CD8-positive, alpha-beta memory T cell (primary cell): Measurements from ENCODE around the gene NSMF. TPM values are rescaled to one million over a fixed set of nuclear protein-coding genes. Genes with fewer than 3 reads are reported as not detected.

Experiments used
- CTCF ChIA-PET: fragments of 350-600 bp; sonication (Branson Sonifier 250); formaldehyde crosslinking; loops from one replicate; lab custom pipeline; 2021; ENCODE audit warnings: antibody characterized with exemption; lab: Charles Lee
- POLR2A ChIA-PET: fragments of 350-600 bp; sonication (Branson Sonifier 250); formaldehyde crosslinking; loops from one replicate; lab custom pipeline; 2021; ENCODE audit warnings: antibody characterized with exemption; lab: Charles Lee
- DNase-seq, 5 donors: peaks; one replicate each; pipeline versions ENCODE4 v3.0.0 to v3.0.0-alpha.2; 2020 to 2022; ENCODE audit warnings: mixed read lengths in 1 of 5
- H3K27ac ChIP-seq: one replicate; pipeline ENCODE4 v1.7.0; 2013; ENCODE audit warnings: low read depth, mild to moderate bottlenecking, low read length, moderate library complexity
- H3K27me3 ChIP-seq: 2 replicates; pipeline ENCODE4 v1.7.0; 2013; ENCODE audit warnings: low read length, mild to moderate bottlenecking; ENCODE audit not compliant: insufficient read depth, poor library complexity, severe bottlenecking
- H3K36me3 ChIP-seq: 2 replicates; pipeline ENCODE4 v1.7.0; 2013; ENCODE audit warnings: mild to moderate bottlenecking, low read length, moderate library complexity; ENCODE audit not compliant: insufficient read depth
- H3K4me1 ChIP-seq: 2 replicates; pipeline ENCODE4 v1.7.0; 2013; ENCODE audit warnings: mild to moderate bottlenecking, low read length, moderate library complexity; ENCODE audit not compliant: insufficient read depth
- H3K4me3 ChIP-seq: 2 replicates; pipeline ENCODE4 v1.7.0; 2013; ENCODE audit warnings: mild to moderate bottlenecking, low read length
- H3K9me3 ChIP-seq: 2 replicates; pipeline ENCODE4 v1.7.0; 2013; ENCODE audit warnings: mild to moderate bottlenecking, low read length
- H3K27ac Mint-ChIP-seq, 8 donors: one replicate each; pipeline ENCODE4 v1.8.0; 2020 to 2021; ENCODE audit warnings: mixed read lengths in 8 of 8, mild to moderate bottlenecking in 6 of 8, inconsistent platforms in 3 of 8, moderate library complexity in 3 of 8
- H3K27me3 Mint-ChIP-seq, 2 donors: one replicate each; pipeline ENCODE4 v1.8.0; 2020 to 2021; ENCODE audit warnings: mixed read lengths in 2 of 2, mild to moderate bottlenecking in 1 of 2, moderate library complexity in 1 of 2
- H3K36me3 Mint-ChIP-seq, 3 donors: one replicate each; pipeline ENCODE4 v1.8.0; 2020 to 2021; ENCODE audit warnings: mixed read lengths in 3 of 3, inconsistent platforms in 1 of 3, mild to moderate bottlenecking in 1 of 3
- H3K4me1 Mint-ChIP-seq, 3 donors: one replicate each; pipeline ENCODE4 v1.8.0; 2020 to 2021; ENCODE audit warnings: mixed read lengths in 3 of 3, inconsistent platforms in 1 of 3, mild to moderate bottlenecking in 1 of 3
- H3K4me3 Mint-ChIP-seq, 7 donors: one replicate each; pipeline ENCODE4 v1.8.0; 2020 to 2021; ENCODE audit warnings: mixed read lengths in 7 of 7, mild to moderate bottlenecking in 6 of 7, moderate library complexity in 4 of 7, inconsistent platforms in 2 of 7
- H3K9me3 Mint-ChIP-seq, 5 donors: one replicate each; pipeline ENCODE4 v1.8.0; 2020 to 2022; ENCODE audit warnings: mixed read lengths in 5 of 5, mild to moderate bottlenecking in 3 of 5, moderate library complexity in 2 of 5, inconsistent platforms in 1 of 5
- polyA plus RNA-seq: library from polyadenylated mRNA; unstranded; fragments of 300-500 nt; fragmentation: Illumina TruSeq; gene quantifications from one replicate; pipeline ENCODE4 v1.2.3, GENCODE V29; 2021
- total RNA-seq, 2 experiments: library from RNA; stranded (reverse); gene quantifications; one replicate each; pipeline ENCODE4 v1.2.3, GENCODE V29; 2021

Gene NSMF
- total and polyA plus RNA-seq, 3 experiments from 2014 or later: 15.4 to 42.8 (median 40.9) TPM

DNA sequence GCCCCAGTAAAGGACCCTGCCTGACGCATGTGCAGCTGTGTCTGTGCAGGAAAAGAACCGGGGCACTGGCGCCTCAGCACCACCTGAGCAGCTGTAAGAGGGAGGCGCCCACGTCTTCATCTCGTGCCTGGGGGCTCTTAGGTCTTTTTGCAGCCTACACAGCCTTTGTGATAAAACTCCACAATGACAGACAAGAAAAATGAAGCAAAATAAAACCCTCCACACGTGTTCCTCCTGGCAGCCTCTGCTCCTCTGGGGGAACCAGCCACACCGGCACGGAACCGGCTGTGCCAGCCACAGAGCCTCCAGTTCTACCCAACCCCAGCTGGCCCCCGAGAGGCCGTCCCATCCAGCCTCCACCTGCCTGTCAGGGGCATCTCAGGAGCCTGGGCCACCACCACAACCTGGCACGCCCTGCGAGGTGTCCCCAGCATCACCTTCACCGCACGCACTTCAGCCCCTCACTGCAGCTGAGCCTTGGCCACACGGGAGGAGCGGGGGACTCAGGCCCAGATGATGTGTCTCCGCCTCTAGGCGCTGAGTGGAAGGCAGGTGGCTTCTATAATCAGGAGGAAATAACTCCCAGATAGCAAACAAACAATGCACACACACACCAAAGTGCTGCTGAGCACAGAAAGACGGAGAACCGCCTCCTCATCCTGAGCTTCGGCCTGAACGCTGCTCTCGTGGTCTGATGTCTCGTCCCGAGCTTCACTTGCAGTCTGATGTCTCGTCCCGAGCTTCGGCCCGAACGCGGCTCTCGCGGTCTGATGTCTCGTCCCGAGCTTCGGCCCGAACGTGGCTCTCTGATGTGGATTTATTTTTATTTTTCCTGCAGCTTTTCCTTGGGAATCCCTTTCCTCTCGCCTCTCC lies 28.6 kb upstream of the NSMF start:
- no peaks in the 10 kb centered on the region for H3K27me3 ChIP-seq
- Mint-ChIP-seq H3K27me3 (no peaks in the 10 kb centered on the region), H3K27ac (no peak overlapping the region), H3K36me3 (peaks cover 0 to 1% (median 0%) of the 10 kb centered on the region in 3 donors), H3K4me3 (no peak overlapping the region), H3K4me1 (peaks cover 5 to 8% (median 8%) of the 10 kb centered on the region in 3 donors), H3K9me3 (no peaks in the 10 kb centered on the region)
- no peaks in the 10 kb centered on the region for H3K4me1 ChIP-seq
- ChIA-PET POLR2A (no interaction called here), CTCF (interaction anchor here (1.0 kb wide), 1 partner anchor 13 kb away, joined by 3 read pairs; no protein-coding TSS in a partner anchor)
- no peak overlapping the region for H3K27ac ChIP-seq
- H3K4me3 ChIP-seq: no peak overlapping the region
- H3K9me3 ChIP-seq: no peaks in the 10 kb centered on the region
- DNase-seq: no peak
- no peaks in the 10 kb centered on the region for H3K36me3 ChIP-seq

DNA sequence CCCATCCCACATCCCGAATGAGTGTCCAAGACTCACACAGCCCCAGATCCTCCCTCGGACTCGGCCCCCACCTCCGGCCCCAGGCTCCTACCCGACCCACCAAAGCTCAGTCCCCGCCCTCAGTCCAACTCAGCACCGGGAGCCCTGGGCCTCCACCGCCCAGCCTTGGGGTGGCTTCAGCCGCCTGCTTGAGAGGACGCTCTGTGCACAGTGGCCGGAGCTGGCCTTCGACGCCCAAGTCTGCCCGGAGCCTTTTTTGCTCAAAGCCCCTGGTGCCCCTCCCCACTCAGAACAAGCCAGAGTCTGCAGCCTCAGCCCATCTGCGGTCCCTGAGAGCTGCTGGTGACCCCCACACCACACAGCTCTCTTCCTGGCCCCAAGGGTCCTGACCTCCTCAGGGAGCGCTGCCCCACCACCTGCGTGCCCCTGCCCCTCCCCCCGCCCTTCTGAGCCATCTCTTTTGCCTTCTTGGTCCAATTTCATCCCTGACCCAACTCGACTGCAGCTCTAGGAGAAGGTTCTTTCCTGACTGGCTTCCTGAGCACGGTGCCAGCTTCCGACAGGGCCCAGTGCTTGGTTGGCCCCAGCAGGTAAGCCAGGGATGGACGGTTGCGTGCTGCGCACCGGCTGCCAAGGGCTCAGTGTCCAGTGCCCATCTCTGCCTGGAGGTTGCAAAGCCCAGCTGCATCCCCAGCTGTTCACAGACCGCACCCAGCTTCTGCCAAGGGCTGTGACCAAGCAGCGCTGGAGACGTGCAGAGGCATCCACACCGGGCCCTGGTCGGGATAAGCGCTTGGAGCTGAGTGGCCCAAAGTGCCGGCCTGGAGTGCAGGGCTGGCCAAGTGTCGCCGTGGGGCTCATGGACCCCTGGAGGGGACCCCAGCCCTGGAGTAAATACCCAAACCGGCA lies 27.7 kb upstream of the NSMF start:
- POLR2A ChIA-PET: no interaction called here
- no peak overlapping the region for H3K27ac ChIP-seq
- CTCF ChIA-PET: no interaction called here
- Mint-ChIP-seq H3K9me3 (no peaks in the 10 kb centered on the region), H3K4me3 (no peak overlapping the region), H3K27ac (no peak overlapping the region), H3K36me3 (peaks cover 0 to 1% (median 0%) of the 10 kb centered on the region in 3 donors), H3K27me3 (no peaks in the 10 kb centered on the region), H3K4me1 (peaks cover 2 to 12% (median 8%) of the 10 kb centered on the region in 3 donors)
- no peaks in the 10 kb centered on the region for H3K4me1 ChIP-seq
- no peaks in the 10 kb centered on the region for H3K36me3 ChIP-seq
- no peaks in the 10 kb centered on the region for H3K9me3 ChIP-seq
- H3K4me3 ChIP-seq: no peak overlapping the region
- DNase-seq: no peak
- no peaks in the 10 kb centered on the region for H3K27me3 ChIP-seq

DNA sequence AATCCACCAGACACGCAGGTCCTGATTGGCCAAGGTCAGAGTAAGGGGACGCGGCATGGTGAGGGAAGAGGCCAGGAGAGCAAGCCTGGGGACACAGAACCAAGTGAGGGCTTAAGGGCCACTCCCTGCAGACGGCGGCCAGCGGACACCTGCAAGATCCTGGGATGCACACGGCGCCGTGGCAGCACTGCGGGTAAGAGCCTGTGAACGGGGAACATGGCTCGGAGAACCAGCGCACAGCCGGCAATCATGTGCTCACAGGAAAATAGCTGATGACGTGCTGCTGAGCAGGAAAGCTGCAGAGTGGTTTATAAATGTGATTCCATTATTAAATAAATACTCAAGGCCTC lies 27.0 kb upstream of the NSMF start:
- H3K27me3 Mint-ChIP-seq: no peaks in the 10 kb centered on the region
- peaks cover 1 to 13% (median 8%) of the 10 kb centered on the region in 3 donors for H3K4me1 Mint-ChIP-seq
- H3K4me1 ChIP-seq: no peaks in the 10 kb centered on the region
- H3K27ac Mint-ChIP-seq: no peak overlapping the region
- H3K36me3 ChIP-seq: no peaks in the 10 kb centered on the region
- H3K9me3 ChIP-seq: no peaks in the 10 kb centered on the region
- H3K36me3 Mint-ChIP-seq: no peaks in the 10 kb centered on the region
- H3K4me3 ChIP-seq: no peak overlapping the region
- H3K9me3 Mint-ChIP-seq: no peaks in the 10 kb centered on the region
- H3K4me3 Mint-ChIP-seq: no peak overlapping the region
- POLR2A ChIA-PET: no interaction called here
- CTCF ChIA-PET: no interaction called here
- no peaks in the 10 kb centered on the region for H3K27me3 ChIP-seq
- no peak overlapping the region for H3K27ac ChIP-seq
- DNase-seq: no peak

DNA sequence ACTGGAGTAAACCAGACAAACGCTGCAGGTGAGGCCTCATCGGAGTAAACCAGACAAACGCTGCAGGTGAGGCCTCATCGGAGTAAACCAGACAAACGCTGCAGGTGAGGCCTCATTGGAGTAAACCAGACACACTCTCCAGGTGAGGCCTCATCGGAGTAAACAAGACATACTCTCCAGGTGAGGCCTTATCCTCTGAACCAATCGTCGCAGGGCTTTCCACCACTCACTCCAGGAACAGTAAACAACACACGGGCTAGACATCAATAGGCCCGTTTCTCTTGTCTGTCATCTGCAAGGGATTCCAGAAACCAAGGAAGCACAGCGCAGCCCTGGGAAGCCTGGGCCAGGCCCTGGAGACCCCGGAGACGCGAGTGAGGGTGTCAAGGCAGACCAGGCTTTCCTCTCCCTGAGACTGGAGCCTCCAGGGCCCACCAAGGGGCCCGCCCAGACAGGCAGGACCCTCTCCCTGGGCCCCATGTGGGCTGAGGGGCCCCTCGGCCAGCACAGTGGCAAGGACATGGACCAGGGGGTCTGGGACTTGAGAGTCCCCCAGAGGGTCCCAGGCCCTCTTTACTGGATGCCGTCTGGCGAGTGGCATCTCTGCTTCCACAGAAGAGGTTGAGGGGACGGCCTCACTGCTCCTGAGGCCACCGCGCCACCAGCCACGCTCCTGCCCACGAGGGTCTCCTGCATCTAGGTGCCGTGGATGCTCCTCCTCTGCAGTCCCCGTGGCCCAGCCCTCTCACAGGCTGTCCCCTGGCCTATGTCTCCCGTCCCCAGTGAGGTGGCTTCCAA lies 26.4 kb upstream of the NSMF start:
- H3K36me3 ChIP-seq: no peaks in the 10 kb centered on the region
- ChIA-PET CTCF (no interaction called here), POLR2A (no interaction called here)
- H3K4me3 ChIP-seq: no peak overlapping the region
- H3K4me1 ChIP-seq: no peaks in the 10 kb centered on the region
- no peak overlapping the region for H3K27ac ChIP-seq
- H3K27me3 ChIP-seq: no peaks in the 10 kb centered on the region
- H3K9me3 ChIP-seq: no peaks in the 10 kb centered on the region
- Mint-ChIP-seq H3K4me3 (no peak overlapping the region), H3K36me3 (no peaks in the 10 kb centered on the region), H3K9me3 (no peaks in the 10 kb centered on the region), H3K27me3 (no peaks in the 10 kb centered on the region), H3K27ac (no peak overlapping the region), H3K4me1 (peaks cover 0 to 12% (median 5%) of the 10 kb centered on the region in 3 donors)
- DNase-seq: no peak

DNA sequence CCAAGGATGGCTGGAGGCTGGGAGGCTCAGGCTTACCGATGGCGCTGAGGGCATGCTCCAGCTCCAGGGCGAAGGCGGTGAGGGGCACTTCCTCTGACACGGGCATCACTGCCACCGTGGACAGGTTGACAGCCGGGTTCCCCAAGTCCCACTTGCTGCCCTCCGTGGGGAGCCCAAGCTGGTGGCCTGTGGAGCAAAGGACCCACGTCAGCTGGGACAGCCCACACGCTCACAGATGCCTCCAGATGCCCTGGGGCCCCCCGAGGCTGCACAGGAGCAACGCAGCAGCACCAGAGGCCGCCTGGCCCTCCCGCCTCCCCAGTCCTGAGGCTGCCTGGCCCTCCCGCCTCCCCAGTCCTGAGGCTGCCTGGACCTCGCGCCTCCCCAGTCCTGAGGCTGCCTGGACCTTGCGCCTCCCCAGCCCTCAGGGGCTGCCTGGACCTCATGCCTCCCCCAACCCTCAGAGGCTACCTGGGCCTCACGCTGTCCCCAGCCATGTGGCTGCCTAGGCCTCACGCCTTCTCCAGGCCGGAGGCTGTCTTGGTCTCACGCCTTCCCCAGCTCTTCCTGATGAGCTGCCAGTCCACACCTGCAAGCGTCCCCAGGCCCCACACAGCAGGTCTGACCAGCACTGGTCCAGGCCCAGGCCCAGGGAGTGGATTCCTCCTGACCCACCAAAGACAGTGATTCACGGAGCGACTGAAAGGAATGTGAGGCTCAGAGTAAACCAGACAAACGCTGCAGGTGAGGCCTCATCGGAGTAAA lies 25.6 kb upstream of the NSMF start:
- H3K9me3 Mint-ChIP-seq: no peaks in the 10 kb centered on the region
- Histone ChIP-seq H3K4me1 (no peaks in the 10 kb centered on the region), H3K27ac (no peak overlapping the region), H3K9me3 (no peaks in the 10 kb centered on the region), H3K27me3 (no peaks in the 10 kb centered on the region), H3K36me3 (no peaks in the 10 kb centered on the region), H3K4me3 (no peak overlapping the region)
- no peak overlapping the region for H3K4me3 Mint-ChIP-seq
- POLR2A ChIA-PET: no interaction called here
- H3K4me1 Mint-ChIP-seq: peaks cover 0 to 5% (median 0%) of the 10 kb centered on the region in 3 donors
- no peak overlapping the region for H3K27ac Mint-ChIP-seq
- CTCF ChIA-PET: no interaction called here
- DNase-seq: no peak
- no peaks in the 10 kb centered on the region for H3K27me3 Mint-ChIP-seq
- H3K36me3 Mint-ChIP-seq: no peaks in the 10 kb centered on the region

DNA sequence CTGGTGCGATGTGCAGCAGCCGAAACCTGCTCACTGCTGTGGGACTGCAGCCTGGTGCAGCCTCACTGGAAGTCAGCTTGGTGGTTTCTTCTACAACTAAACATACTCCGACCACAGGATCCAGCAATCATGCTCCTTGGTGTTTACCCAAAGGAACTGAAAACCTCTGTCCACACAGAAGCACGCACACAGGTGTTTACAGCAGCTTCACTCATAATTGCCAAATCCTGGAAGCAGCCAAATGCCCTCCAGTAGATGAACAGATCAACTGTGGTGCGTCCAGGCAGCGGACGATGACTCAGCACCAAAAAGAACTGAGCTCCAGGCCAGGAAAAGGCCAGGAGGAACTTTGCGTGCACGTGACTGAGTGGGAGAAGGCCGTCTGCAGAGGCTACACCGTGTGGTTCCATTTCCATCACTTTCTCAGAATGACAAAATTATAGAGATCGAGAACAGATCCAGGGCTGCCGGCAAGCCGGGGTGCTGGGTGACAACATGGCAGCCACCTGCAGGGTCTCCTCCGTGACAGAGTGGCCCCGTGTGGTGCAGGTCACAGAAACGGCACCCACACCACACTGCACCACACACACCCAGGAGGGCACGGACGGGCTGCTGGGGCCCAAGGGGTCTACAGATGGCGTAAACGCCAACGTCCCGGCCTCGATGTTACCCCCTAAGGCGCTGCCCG lies 23.1 kb upstream of the NSMF start:
- POLR2A ChIA-PET: no interaction called here
- H3K36me3 Mint-ChIP-seq: no peaks in the 10 kb centered on the region
- Histone ChIP-seq H3K27me3 (no peaks in the 10 kb centered on the region), H3K27ac (no peak overlapping the region), H3K4me1 (no peaks in the 10 kb centered on the region), H3K9me3 (no peaks in the 10 kb centered on the region), H3K36me3 (no peaks in the 10 kb centered on the region), H3K4me3 (no peak overlapping the region)
- H3K27me3 Mint-ChIP-seq: peaks cover 0 to 4% of the 10 kb centered on the region in 2 donors
- H3K27ac Mint-ChIP-seq: peak overlapping the region in 1 of 8 donors; percentile 3
- H3K4me1 Mint-ChIP-seq: peaks cover 0 to 5% (median 0%) of the 10 kb centered on the region in 3 donors
- CTCF ChIA-PET: no interaction called here
- no peak overlapping the region for H3K4me3 Mint-ChIP-seq
- H3K9me3 Mint-ChIP-seq: no peaks in the 10 kb centered on the region
- DNase-seq: no peak
